Kidney glomerular epithelial cell (primary cell): ENCODE data around the gene ULK4.

ENCODE experiments used
- DNase-seq: peaks from one replicate; lab custom pipeline; 2025; lab: John Stamatoyannopoulos, UW

ULK4 gene

GRCh38 chr3:41362638-41363559 lies 599.0 kb downstream of the ULK4 start:
- DNase-seq, result no peak

- DNase-seq, result no peak
Measured at GRCh38 chr3:41357271-41357670, 604.6 kb downstream of the ULK4 start.

GRCh38 chr3:41356775-41357174 lies 605.1 kb downstream of the ULK4 start:
- no peak for DNase-seq

GRCh38 chr3:41352510-41352909 lies 609.4 kb downstream of the ULK4 start:
- no peak for DNase-seq

GRCh38 chr3:41350441-41350840 lies 611.5 kb downstream of the ULK4 start:
- DNase-seq, result no peak

GRCh38 chr3:41348401-41348800 lies 613.5 kb downstream of the ULK4 start:
- DNase-seq, result no peak

- no peak for DNase-seq
Measured at GRCh38 chr3:41346698-41347270, 615.1 kb downstream of the ULK4 start.

- no peak for DNase-seq
Measured at GRCh38 chr3:41345788-41346187, 616.1 kb downstream of the ULK4 start.

GRCh38 chr3:41339758-41340157 lies 622.1 kb downstream of the ULK4 start:
- no peak for DNase-seq

- peak; percentile 22 for DNase-seq
Measured at GRCh38 chr3:41338276-41338675, 623.6 kb downstream of the ULK4 start.

- no peak for DNase-seq
Measured at GRCh38 chr3:41334426-41334825, 627.5 kb downstream of the ULK4 start.

GRCh38 chr3:41331041-41331440 lies 630.9 kb downstream of the ULK4 start:
- DNase-seq, result no peak

- DNase-seq, result no peak
Measured at GRCh38 chr3:41330465-41330864, 631.4 kb downstream of the ULK4 start.

- no peak for DNase-seq
Measured at GRCh38 chr3:41329881-41330280, 632.0 kb downstream of the ULK4 start.

- DNase-seq, result no peak
Measured at GRCh38 chr3:41328926-41329325, 633.0 kb downstream of the ULK4 start.

- no peak for DNase-seq
Measured at GRCh38 chr3:41327718-41328117, 634.2 kb downstream of the ULK4 start.

- DNase-seq, result no peak
Measured at GRCh38 chr3:41324156-41324475, 637.8 kb downstream of the ULK4 start.

- no peak for DNase-seq
Measured at GRCh38 chr3:41323467-41324155, 638.3 kb downstream of the ULK4 start.

GRCh38 chr3:41321642-41321980 lies 640.3 kb downstream of the ULK4 start:
- DNase-seq, result no peak

GRCh38 chr3:41320953-41321641 lies 640.8 kb downstream of the ULK4 start:
- DNase-seq, result no peak

GRCh38 chr3:41318520-41318919 lies 643.4 kb downstream of the ULK4 start:
- peak; percentile 66 for DNase-seq

- peak; percentile 82 for DNase-seq
Measured at GRCh38 chr3:41317718-41318117, 644.2 kb downstream of the ULK4 start.

- no peak for DNase-seq
Measured at GRCh38 chr3:41317298-41317697, 644.6 kb downstream of the ULK4 start.
